Amniotic stem cell (primary cell): ENCODE data around the gene APEX2.
"Not testable (repeated sequence)": the region's sequence is repeated elsewhere in the genome, so short reads cannot be mapped to it uniquely, and the experiment has no call there.

Experiments
- DNase-seq: peaks from one replicate; lab custom pipeline; 2025; lab: John Stamatoyannopoulos, UW

The APEX2 gene, protein sequence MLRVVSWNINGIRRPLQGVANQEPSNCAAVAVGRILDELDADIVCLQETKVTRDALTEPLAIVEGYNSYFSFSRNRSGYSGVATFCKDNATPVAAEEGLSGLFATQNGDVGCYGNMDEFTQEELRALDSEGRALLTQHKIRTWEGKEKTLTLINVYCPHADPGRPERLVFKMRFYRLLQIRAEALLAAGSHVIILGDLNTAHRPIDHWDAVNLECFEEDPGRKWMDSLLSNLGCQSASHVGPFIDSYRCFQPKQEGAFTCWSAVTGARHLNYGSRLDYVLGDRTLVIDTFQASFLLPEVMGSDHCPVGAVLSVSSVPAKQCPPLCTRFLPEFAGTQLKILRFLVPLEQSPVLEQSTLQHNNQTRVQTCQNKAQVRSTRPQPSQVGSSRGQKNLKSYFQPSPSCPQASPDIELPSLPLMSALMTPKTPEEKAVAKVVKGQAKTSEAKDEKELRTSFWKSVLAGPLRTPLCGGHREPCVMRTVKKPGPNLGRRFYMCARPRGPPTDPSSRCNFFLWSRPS

GRCh38 chrX:54999717-55000598 is at the start of gene APEX2:
Gene APEX2, plus strand, starts transcription at chrX:55000363. Its CDS starts 60 bp downstream, at chrX:55000423.
- DNase-seq: peak; percentile 79

GRCh38 chrX:54950730-54951375 is 49.3 kb upstream of the APEX2 start:
- no peak for DNase-seq

GRCh38 chrX:54961750-54962149 is 38.4 kb upstream of the APEX2 start:
- no peak for DNase-seq

DNA sequence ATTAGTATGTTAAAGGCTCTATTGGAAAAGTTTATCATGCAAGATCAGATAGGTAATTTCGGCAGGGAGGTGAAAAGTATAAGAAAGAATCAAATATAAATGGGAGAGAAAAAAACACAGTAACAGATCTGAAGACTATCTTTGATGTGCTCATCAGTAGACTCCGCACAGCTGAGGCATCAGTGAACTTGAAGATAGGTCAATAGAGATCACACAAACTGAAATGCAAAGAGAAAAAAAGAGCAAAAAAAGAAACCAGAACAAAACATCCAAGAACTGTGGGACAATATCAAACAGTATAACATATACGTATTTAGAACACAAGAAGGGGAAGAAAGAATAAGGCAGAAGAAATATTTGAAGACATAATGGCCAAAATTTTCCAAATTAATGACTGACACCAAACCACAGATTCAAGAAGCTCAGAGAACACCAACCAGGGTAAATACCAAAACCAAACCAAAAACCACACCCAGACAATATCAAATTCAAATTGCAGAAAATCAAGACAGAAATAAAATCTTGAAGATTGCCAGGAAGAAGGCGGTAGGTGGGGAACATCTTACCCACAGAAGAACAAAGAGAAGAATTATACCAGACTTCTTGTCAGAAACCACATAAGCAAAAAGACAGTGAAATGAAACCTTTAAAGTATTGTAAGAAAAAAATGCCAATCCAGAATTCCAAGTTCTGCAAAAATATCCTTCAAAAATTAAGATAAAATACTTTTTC is 35.2 kb upstream of the APEX2 start:
- no peak for DNase-seq

DNA sequence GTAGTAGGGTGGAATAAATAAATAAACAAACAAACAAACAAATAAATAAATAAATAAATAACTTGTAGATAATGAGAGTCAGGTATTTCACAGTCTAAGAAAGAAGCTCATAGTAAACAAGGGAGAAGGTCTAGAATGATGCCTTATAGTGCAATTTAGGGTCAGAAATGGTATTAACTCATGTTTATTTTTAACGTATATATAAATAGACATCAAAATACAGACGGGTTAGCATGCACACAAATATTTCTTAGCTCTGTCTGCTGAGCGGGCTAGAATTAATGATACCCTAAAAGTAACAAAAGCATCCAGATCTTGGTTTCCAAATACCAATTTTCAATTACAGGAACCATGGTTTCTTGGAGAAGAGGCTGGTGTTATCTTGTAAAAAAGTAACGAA is 22.8 kb upstream of the APEX2 start:
- DNase-seq: no peak

DNA sequence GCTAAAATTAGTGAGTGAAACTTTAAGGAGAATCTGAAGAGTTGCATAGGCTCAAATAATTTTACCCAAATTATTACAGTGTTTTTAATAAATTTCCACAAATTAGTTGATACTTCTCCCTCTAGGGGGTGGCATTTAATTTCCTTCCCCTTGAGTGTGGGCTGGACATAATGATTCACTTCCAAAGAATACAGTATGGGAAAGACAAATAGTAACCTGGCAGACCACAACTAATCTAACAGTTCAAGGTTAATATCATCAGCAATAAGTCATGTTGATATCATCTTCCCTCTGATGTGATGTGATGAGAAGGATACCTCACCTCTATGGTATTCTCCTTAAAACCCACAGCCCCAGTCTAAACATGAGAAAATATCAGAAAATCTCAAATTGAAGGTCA is 21.7 kb upstream of the APEX2 start:
- no peak for DNase-seq

DNA sequence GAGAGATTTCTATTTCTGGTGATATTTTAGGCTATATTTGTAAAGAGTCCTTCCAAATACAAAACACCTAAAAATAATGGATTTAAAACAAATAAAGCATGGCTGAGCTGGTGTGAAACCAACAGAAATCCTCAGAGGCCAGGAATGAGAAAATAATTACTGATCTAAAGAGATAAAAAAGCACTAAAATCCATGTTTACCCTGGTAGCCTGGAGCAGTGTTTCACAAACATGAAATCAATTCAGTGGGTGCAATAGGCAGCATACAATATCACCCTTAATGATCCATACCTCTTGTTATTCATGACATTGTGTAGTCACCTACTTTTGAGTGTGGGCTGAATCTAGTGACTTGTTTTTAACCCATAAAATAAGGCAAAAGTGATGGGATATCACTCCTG is 20.7 kb upstream of the APEX2 start:
- DNase-seq: no peak

GRCh38 chrX:54980334-54980733 is 19.8 kb upstream of the APEX2 start:
- no peak for DNase-seq

GRCh38 chrX:54983306-54983705 is 16.9 kb upstream of the APEX2 start:
- DNase-seq: not testable (repeated sequence)

DNA sequence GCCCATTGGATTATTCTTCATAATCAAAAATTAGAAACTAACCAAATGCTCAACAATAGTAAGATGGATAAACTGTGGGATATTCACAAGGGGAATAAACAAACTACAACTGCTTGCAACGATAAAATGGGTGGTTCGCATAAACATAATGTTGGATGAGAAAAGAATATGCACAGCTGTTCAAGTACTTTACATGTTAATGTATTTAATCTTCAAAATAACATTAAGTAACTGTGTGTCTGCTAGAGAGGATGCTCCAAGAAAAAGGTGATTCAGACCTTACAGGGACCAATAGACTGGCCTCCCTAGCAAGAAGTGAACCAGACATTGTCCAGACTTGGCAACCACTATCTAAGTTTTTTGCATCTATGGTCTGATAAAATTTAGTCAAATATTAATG is 8.5 kb upstream of the APEX2 start:
- no peak for DNase-seq

- no peak for DNase-seq
These were observed 7.1 kb upstream of the APEX2 start for GRCh38 chrX:54992911-54993622.

- DNase-seq: no peak
These were observed 6.1 kb upstream of the APEX2 start, which contains the start of gene PFKFB1 for GRCh38 chrX:54994099-54994498. Gene PFKFB1, minus strand, starts transcription at chrX:54994188. Its CDS starts 181 bp downstream, at chrX:54994007.

- DNase-seq: no peak
These were observed 5.4 kb upstream of the APEX2 start for GRCh38 chrX:54994668-54995351.

GRCh38 chrX:54995621-54996020 is 4.5 kb upstream of the APEX2 start:
- no peak for DNase-seq

DNA sequence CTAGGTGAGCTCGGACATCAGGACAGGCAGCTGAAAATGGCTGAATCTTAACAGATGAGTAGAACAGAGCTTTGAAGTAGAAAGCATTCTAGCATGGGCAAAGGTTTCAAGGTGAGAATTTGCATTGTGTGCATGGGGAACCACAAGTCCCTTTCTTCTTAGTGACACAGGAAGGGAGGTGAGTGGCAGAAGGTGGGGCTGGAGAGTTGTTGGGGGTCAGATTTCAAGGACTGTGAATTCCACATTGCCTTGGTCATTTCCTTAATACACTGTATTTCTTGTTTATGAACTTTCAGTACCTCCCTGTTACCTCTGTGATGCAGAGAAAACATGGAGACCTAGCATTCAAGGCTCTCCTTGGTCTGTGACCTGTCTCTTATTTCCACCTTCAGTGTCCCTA is 4.1 kb downstream of the APEX2 start:
- no peak for DNase-seq

GRCh38 chrX:55005256-55005655 is 5.1 kb downstream of the APEX2 start:
- DNase-seq: no peak

GRCh38 chrX:55006827-55007621 is 6.9 kb downstream of the APEX2 start:
- no peak for DNase-seq

DNA sequence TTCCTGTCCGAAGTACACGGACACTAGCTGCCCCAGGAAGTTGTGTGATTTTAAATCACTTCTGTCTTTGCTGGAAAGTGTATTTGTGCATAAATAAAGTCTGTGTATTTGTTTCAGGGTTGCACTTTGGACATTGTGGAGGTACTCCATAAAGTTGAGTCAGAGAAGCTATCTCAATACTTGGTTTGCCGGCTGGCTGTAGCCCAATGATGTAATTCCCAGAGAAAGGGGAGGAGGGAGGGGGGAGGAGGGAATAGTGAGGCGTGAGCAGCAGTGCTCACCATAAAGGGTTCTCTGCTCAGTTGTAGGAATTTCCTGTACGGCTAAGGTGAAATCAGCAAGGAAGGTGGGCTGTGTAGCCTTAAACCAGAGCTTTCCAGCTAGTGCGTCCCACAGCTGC is 7.5 kb downstream of the APEX2 start:
- DNase-seq: no peak

DNA sequence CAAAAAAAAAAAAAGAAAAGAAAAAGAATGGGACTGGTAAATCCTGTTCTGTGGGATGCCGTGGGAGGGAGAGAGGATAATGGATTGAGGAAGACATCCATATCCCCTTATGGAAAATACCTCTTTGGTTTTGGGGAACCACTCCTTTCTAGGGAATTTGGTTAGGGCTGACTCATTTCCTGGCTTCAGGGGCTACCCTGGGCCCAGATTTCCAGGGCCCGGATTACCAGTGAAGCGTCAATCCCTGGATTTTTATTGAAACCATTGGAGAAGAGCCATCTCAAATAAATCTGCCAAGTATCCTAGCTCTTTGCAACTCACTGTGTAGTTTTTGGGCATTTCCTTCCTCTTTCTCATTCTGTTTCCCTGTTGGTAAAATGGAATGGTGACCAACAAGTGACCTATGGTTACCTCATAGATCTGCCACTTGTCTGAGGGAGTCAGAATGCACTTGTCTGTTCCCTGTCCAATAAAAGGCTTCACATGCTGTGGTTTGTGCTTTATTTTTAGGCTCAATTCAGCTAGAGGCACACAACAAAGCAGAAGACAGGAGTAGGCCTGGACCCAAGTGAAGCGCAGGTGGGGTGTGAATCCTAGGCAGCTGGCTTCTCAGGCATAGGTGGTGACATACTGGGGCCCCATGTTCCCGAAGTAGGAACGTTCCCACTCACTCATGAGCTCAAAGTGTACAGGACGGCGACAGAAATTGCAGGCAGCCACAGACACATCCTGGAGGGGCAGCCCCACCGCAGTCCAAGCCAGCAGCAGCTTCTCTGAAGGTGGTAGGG is 8.6 kb downstream of the APEX2 start:
- no peak for DNase-seq
